Loucy (cell line): ENCODE data around the gene TUBGCP5.
"Not testable (repeated sequence)": the region's sequence is repeated elsewhere in the genome, so short reads cannot be mapped to it uniquely, and the experiment has no call there.

ENCODE experiments used
- H2AFZ ChIP-seq: fragments of 200-600 bp; sonication (generic); 2 replicates; pipeline ENCODE4 v1.6.0; 2016; ENCODE audit warnings: antibody characterized with exemption, mild to moderate bottlenecking, low read length, moderate library complexity
- H3F3A ChIP-seq: fragments of 200-600 bp; 2 replicates; pipeline ENCODE4 v1.6.0; 2016; ENCODE audit warnings: antibody characterized with exemption, low read depth, mild to moderate bottlenecking
- H3K27me3 ChIP-seq: fragments of 200-600 bp; sonication (generic); 2 replicates; pipeline ENCODE4 v1.6.1; 2014; ENCODE audit warnings: low read length, mild to moderate bottlenecking; ENCODE audit not compliant: insufficient read depth, poor library complexity, severe bottlenecking
- H3K36me3 ChIP-seq: fragments of 200-600 bp; sonication (generic); 2 replicates; pipeline ENCODE4 v1.6.1; 2016; ENCODE audit warnings: low read length; ENCODE audit not compliant: insufficient read depth
- H3K4me1 ChIP-seq: fragments of 200-600 bp; sonication (generic); 2 replicates; pipeline ENCODE4 v1.5.1; 2014; ENCODE audit warnings: low read length, mild to moderate bottlenecking; ENCODE audit not compliant: insufficient read depth, poor library complexity, severe bottlenecking
- H3K4me2 ChIP-seq: fragments of 200-600 bp; sonication (generic); 2 replicates; pipeline ENCODE4 v1.6.0; 2014; ENCODE audit warnings: antibody characterized with exemption, low read length, low read depth, mild to moderate bottlenecking; ENCODE audit not compliant: poor library complexity, severe bottlenecking
- H3K4me3 ChIP-seq: fragments of 200-600 bp; sonication (generic); 2 replicates; pipeline ENCODE4 v1.5.1; 2014; ENCODE audit warnings: low read length, mild to moderate bottlenecking, mixed read lengths; ENCODE audit not compliant: poor library complexity, severe bottlenecking
- H3K79me2 ChIP-seq: fragments of 200-600 bp; sonication (generic); 2 replicates; pipeline ENCODE4 v1.6.1; 2014; ENCODE audit warnings: low read length; ENCODE audit not compliant: insufficient read depth
- H3K9ac ChIP-seq: fragments of 200-600 bp; sonication (generic); 2 replicates; pipeline ENCODE4 v1.6.0; 2014; ENCODE audit warnings: mild to moderate bottlenecking, low read depth, low read length, moderate library complexity; ENCODE audit not compliant: poor library complexity, severe bottlenecking
- H3K9me2 ChIP-seq: fragments of 200-600 bp; sonication (generic); replicated peaks from 2 replicates; pipeline ENCODE4 v1.6.1; 2016; ENCODE audit warnings: low read depth, low read length, mixed read lengths
- H3K9me3 ChIP-seq: fragments of 200-600 bp; sonication (generic); 2 replicates; pipeline ENCODE4 v1.6.1; 2014; ENCODE audit warnings: mild to moderate bottlenecking, antibody characterized with exemption, low read length, low read depth; ENCODE audit not compliant: insufficient read depth
- H4K20me1 ChIP-seq: fragments of 200-600 bp; sonication (generic); 2 replicates; pipeline ENCODE4 v1.6.0; 2014; ENCODE audit warnings: antibody characterized with exemption, low read length, mild to moderate bottlenecking; ENCODE audit not compliant: insufficient read depth, poor library complexity, severe bottlenecking
- CTCF ChIP-seq: fragments of 200-600 bp; sonication (generic); conservative IDR thresholded peaks from 2 replicates; pipeline ENCODE4 v1.5.1; 2014; ENCODE audit warnings: mild to moderate bottlenecking, antibody characterized with exemption, low read length
- EZH2phosphoT487 ChIP-seq: fragments of 200-600 bp; IDR thresholded peaks from 2 replicates; pipeline ENCODE4 v1.6.1; 2018; ENCODE audit warnings: antibody characterized with exemption, mild to moderate bottlenecking, moderate library complexity, borderline replicate concordance

Gene TUBGCP5

GRCh38 chr15:23022156-23022555, 17.2 kb downstream of the TUBGCP5 start:
- Histone ChIP-seq H3K9me2 (no peaks in the 10 kb centered on the region), H3K36me3 (peaks cover 63% of the 10 kb centered on the region; the same call in 1 of the 2 replicates)

GRCh38 chr15:23014394-23015000, 24.9 kb downstream of the TUBGCP5 start:
- H3K79me2 ChIP-seq: no peaks in the 10 kb centered on the region
- H3K36me3 ChIP-seq: peaks cover 64% of the 10 kb centered on the region; the same call in 1 of the 2 replicates

More at GRCh38 chr15:23022156-23022555, 17.2 kb downstream of the TUBGCP5 start:
- no peaks in the 10 kb centered on the region for H3K9me3 ChIP-seq
- no peak overlapping the region for H3K4me3 ChIP-seq
- H3K27me3 ChIP-seq: no peaks in the 10 kb centered on the region
- H4K20me1 ChIP-seq: no peaks in the 10 kb centered on the region
- H2AFZ ChIP-seq: no peak overlapping the region
- H3K4me2 ChIP-seq: no peak overlapping the region
- TF ChIP-seq CTCF (no peak), EZH2phosphoT487 (no peak)
- H3F3A ChIP-seq: no peaks in the 10 kb centered on the region
- no peaks in the 10 kb centered on the region for H3K79me2 ChIP-seq
- H3K4me1 ChIP-seq: no peaks in the 10 kb centered on the region
- no peak overlapping the region for H3K9ac ChIP-seq

GRCh38 chr15:23013681-23014080, 25.7 kb downstream of the TUBGCP5 start:
- Histone ChIP-seq H3K9me2 (no peaks in the 10 kb centered on the region), H3K79me2 (no peaks in the 10 kb centered on the region), H4K20me1 (no peaks in the 10 kb centered on the region), H3K4me1 (no peaks in the 10 kb centered on the region), H3K9ac (no peak overlapping the region), H2AFZ (no peak overlapping the region), H3K4me3 (no peak overlapping the region), H3K9me3 (no peaks in the 10 kb centered on the region), H3F3A (no peaks in the 10 kb centered on the region), H3K27me3 (no peaks in the 10 kb centered on the region), H3K36me3 (peaks cover 64% of the 10 kb centered on the region; the same call in 1 of the 2 replicates), H3K4me2 (no peak overlapping the region)
- no peak for TF ChIP-seq CTCF
- no peak for TF ChIP-seq EZH2phosphoT487

More at GRCh38 chr15:23014394-23015000, 24.9 kb downstream of the TUBGCP5 start:
- H3K9me3 ChIP-seq: no peaks in the 10 kb centered on the region
- H3F3A ChIP-seq: no peaks in the 10 kb centered on the region
- H3K4me2 ChIP-seq: no peak overlapping the region
- TF ChIP-seq CTCF (no peak), EZH2phosphoT487 (no peak)
- no peak overlapping the region for H3K4me3 ChIP-seq
- H3K9me2 ChIP-seq: no peaks in the 10 kb centered on the region
- H3K27me3 ChIP-seq: no peaks in the 10 kb centered on the region
- no peaks in the 10 kb centered on the region for H3K4me1 ChIP-seq
- no peak overlapping the region for H2AFZ ChIP-seq
- H3K9ac ChIP-seq: no peak overlapping the region
- no peaks in the 10 kb centered on the region for H4K20me1 ChIP-seq

- not testable (repeated sequence) for H3K27me3 ChIP-seq, H3K4me1 ChIP-seq, H3F3A ChIP-seq, H3K9ac ChIP-seq, H3K9me2 ChIP-seq, H2AFZ ChIP-seq, H4K20me1 ChIP-seq, H3K9me3 ChIP-seq, H3K79me2 ChIP-seq, H3K4me2 ChIP-seq, H3K4me3 ChIP-seq
- peaks cover 62% of the 10 kb centered on the region; the same call in 1 of the 2 replicates for H3K36me3 ChIP-seq
Measured at GRCh38 chr15:23012616-23013015, 26.8 kb downstream of the TUBGCP5 start.
